ENCODE data around the gene DCTN2.

Gene DCTN2

GRCh38 chr12:57485695-57486094, 61.3 kb downstream of the DCTN2 start:
- DNase-seq, result no peak

GRCh38 chr12:57483466-57483865, 63.5 kb downstream of the DCTN2 start:
- no peak for DNase-seq

- no peak for DNase-seq
Measured at GRCh38 chr12:57481671-57482070, 65.3 kb downstream of the DCTN2 start.

All from GDM1 (cell line).